ENCODE measurements around the gene NRXN3.

NRXN3 gene

GRCh38 chr14:78314484-78314883 lies 144.3 kb downstream of the NRXN3 start:
- TF ChIP-seq CTCF (IDR thresholded peaks at IDR 0.05; ENCODE audit: control extremely low read depth, extremely low read depth, low read depth, missing control alignments) = no peak
- DNase-seq (ENCODE audit: extremely low spot score) = no peak
- ChIA-PET CTCF (interaction anchor here (1.4 to 2.4 kb wide), 2 partner anchors 13 to 33 kb away, joined by 3 to 5 read pairs; no protein-coding TSS in a partner anchor), POLR2A (no interaction called here)

GRCh38 chr14:78316052-78316451 lies 145.9 kb downstream of the NRXN3 start:
- TF ChIP-seq CTCF (IDR thresholded peaks at IDR 0.05; ENCODE audit: control extremely low read depth, extremely low read depth, low read depth, missing control alignments) = no peak
- CTCF ChIA-PET = interaction anchor here (1.4 kb wide), 1 partner anchor 11 kb away, joined by 3 read pairs; no protein-coding TSS in a partner anchor
- POLR2A ChIA-PET = no interaction called here
- no peak for DNase-seq (ENCODE audit: extremely low spot score)

- ChIA-PET CTCF (no interaction called here), POLR2A (no interaction called here)
- TF ChIP-seq CTCF (IDR thresholded peaks at IDR 0.05; ENCODE audit: control extremely low read depth, extremely low read depth, low read depth, missing control alignments) = no peak
- DNase-seq (ENCODE audit: extremely low spot score) = no peak
Observed at GRCh38 chr14:78316786-78317185, 146.6 kb downstream of the NRXN3 start.

GRCh38 chr14:78319406-78319805 lies 149.2 kb downstream of the NRXN3 start:
- ChIA-PET POLR2A (no interaction called here), CTCF (no interaction called here)
- no peak for DNase-seq (ENCODE audit: extremely low spot score)
- no peak for TF ChIP-seq CTCF (IDR thresholded peaks at IDR 0.05; ENCODE audit: control extremely low read depth, extremely low read depth, low read depth, missing control alignments)

GRCh38 chr14:78319887-78320635 lies 149.9 kb downstream of the NRXN3 start:
- TF ChIP-seq CTCF (IDR thresholded peaks at IDR 0.05; ENCODE audit: control extremely low read depth, extremely low read depth, low read depth, missing control alignments) = no peak
- CTCF ChIA-PET = no interaction called here
- POLR2A ChIA-PET = no interaction called here
- no peak for DNase-seq (ENCODE audit: extremely low spot score)

- DNase-seq (ENCODE audit: extremely low spot score) = no peak
- ChIA-PET CTCF (no interaction called here), POLR2A (no interaction called here)
- no peak for TF ChIP-seq CTCF (IDR thresholded peaks at IDR 0.05; ENCODE audit: control extremely low read depth, extremely low read depth, low read depth, missing control alignments)
Observed at GRCh38 chr14:78324353-78324752, 154.2 kb downstream of the NRXN3 start.
